ENCODE data around the gene EIF2B2. TPM values are rescaled to one million over a fixed set of nuclear protein-coding genes. Genes with fewer than 3 reads are reported as not detected.

EIF2B2 gene
- total and polyA plus RNA-seq, 2 of the 13 experiments (the other 11 are each of a cell fraction or from before 2014, with no cell fraction given) = 54.4 to 78.6 TPM

DNA sequence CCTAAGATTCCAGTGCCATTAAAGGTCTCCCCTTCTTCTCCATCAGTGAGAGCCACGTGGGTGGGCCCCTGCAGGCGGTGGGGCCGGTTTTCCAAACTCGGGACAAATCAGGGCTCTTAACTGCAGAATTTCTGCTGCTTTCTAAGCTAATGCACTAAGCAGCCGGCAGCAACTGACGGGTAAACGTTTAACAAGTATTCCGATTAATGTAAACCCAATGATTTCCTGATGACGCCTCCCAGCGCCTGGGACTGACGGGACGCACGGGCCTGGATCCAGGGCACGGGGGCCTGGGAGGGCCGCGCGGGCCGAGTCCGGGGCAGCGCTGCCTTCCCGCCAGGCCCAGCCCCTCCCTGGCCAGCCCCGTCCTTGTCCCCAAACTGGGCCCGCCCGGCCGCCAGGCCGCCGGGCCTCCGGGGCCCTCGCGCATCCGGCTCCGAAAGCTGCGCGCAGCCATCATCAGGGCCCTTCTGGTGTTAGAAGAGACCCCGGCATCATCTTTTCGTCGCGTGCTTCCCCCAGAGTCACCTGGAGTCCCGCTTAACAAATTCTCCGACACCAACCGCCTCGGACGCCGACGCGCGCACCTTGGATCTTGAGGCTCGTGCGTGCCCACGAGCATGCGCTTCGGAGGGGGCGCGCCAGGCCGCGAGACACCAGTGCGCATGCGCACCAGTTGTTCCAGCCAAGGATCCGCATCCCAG lies 48.3 kb downstream of the EIF2B2 start, which contains the start of gene MLH3 (continued):
- TF ChIP-seq, protein P1, sequence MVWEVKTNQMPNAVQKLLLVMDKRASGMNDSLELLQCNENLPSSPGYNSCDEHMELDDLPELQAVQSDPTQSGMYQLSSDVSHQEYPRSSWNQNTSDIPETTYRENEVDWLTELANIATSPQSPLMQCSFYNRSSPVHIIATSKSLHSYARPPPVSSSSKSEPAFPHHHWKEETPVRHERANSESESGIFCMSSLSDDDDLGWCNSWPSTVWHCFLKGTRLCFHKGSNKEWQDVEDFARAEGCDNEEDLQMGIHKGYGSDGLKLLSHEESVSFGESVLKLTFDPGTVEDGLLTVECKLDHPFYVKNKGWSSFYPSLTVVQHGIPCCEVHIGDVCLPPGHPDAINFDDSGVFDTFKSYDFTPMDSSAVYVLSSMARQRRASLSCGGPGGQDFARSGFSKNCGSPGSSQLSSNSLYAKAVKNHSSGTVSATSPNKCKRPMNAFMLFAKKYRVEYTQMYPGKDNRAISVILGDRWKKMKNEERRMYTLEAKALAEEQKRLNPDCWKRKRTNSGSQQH (CRISPR knock-in tag; IDR thresholded peaks at IDR 0.05; ENCODE audit: low read depth) = no peak
- 0 out of 2 replicates have a peak, but pooled peaks have one; percentile 47 for TF ChIP-seq ZFP36L2 (CRISPR knock-in tag; IDR thresholded peaks at IDR 0.05)
- no peak for TF ChIP-seq SIN3B (IDR thresholded peaks at IDR 0.05; ENCODE audit: low read length)
- TF ChIP-seq CENPX (CRISPR knock-in tag; IDR thresholded peaks at IDR 0.05) = no peak
- TF ChIP-seq ZBTB25 (CRISPR knock-in tag; IDR thresholded peaks at IDR 0.05) = no peak; the same call in 1 of the 2 replicates
- TF ChIP-seq AGO1 (IDR thresholded peaks at IDR 0.05; ENCODE audit: low read depth, low read length, poor library complexity, severe bottlenecking) = peak; percentile 63
- TF ChIP-seq SMYD3 (CRISPR knock-in tag; IDR thresholded peaks at IDR 0.05) = no peak
- TF ChIP-seq ETV5 (CRISPR knock-in tag; IDR thresholded peaks at IDR 0.05; ENCODE audit: borderline replicate concordance) = peak; percentile 29; the same call in 1 of the 2 replicates
- TF ChIP-seq, protein P2, sequence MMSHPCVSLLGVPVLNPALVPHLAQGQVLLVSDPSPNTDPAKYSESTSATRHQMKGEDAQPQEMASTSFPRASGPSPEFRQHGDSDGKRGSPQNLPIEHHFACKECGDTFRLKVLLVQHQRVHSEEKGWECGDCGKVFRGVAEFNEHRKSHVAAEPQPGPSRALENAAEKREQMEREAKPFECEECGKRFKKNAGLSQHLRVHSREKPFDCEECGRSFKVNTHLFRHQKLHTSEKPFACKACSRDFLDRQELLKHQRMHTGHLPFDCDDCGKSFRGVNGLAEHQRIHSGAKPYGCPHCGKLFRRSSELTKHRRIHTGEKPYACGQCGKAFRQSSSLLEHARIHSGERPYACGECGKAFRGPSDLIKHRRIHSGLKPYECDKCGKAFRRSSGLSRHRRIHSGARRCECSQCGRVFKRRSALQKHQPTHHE (CRISPR knock-in tag; IDR thresholded peaks at IDR 0.05; ENCODE audit: borderline replicate concordance) = 0 out of 2 replicates have a peak, but pooled peaks have one; percentile 59
- TF ChIP-seq ZNF780A (CRISPR knock-in tag; IDR thresholded peaks at IDR 0.05) = no peak
- no peak for TF ChIP-seq SMAD3 (CRISPR knock-in tag; IDR thresholded peaks at IDR 0.05)
- TF ChIP-seq, protein P3, sequence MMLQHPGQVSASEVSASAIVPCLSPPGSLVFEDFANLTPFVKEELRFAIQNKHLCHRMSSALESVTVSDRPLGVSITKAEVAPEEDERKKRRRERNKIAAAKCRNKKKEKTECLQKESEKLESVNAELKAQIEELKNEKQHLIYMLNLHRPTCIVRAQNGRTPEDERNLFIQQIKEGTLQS (CRISPR knock-in tag; IDR thresholded peaks at IDR 0.05) = no peak
- no peak for TF ChIP-seq ZNF782 (CRISPR knock-in tag; IDR thresholded peaks at IDR 0.05; ENCODE audit: borderline replicate concordance)
- peak in 1 of 2 experiments; percentile 69; a peak in 2 of 4 replicates for TF ChIP-seq KLF16 (CRISPR knock-in tag; IDR thresholded peaks at IDR 0.05)
- TF ChIP-seq RORA (CRISPR knock-in tag; IDR thresholded peaks at IDR 0.05) = no peak
- peak; percentile 42; the same call in 1 of the 2 replicates for TF ChIP-seq TAF1 (CRISPR knock-in tag; IDR thresholded peaks at IDR 0.05)
- TF ChIP-seq, protein P4, sequence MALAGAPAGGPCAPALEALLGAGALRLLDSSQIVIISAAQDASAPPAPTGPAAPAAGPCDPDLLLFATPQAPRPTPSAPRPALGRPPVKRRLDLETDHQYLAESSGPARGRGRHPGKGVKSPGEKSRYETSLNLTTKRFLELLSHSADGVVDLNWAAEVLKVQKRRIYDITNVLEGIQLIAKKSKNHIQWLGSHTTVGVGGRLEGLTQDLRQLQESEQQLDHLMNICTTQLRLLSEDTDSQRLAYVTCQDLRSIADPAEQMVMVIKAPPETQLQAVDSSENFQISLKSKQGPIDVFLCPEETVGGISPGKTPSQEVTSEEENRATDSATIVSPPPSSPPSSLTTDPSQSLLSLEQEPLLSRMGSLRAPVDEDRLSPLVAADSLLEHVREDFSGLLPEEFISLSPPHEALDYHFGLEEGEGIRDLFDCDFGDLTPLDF (CRISPR knock-in tag; IDR thresholded peaks at IDR 0.05) = no peak
- TF ChIP-seq ZNF891 (CRISPR knock-in tag; IDR thresholded peaks at IDR 0.05) = peak; percentile 79; the same call in 1 of the 2 replicates

All from HepG2 (cell line).